Colonic mucosa (tissue), 4 donors: ENCODE measurements around the gene FGR. TPM values are rescaled to one million over a fixed set of nuclear protein-coding genes. Genes with fewer than 3 reads are reported as not detected.

Experiments used
- DNase-seq: peaks from one replicate; pipeline ENCODE4 v3.0.0-alpha.2; 2020
- H3K27ac ChIP-seq: fragments of 200-600 bp; one replicate; pipeline ENCODE4 v1.8.0; 2021
- H3K27me3 ChIP-seq: fragments of 200-600 bp; one replicate; pipeline ENCODE4 v1.8.0; 2021
- H3K36me3 ChIP-seq: fragments of 200-600 bp; one replicate; pipeline ENCODE4 v1.8.0; 2021
- H3K4me1 ChIP-seq: fragments of 200-600 bp; one replicate; pipeline ENCODE4 v1.8.0; 2021; ENCODE audit warnings: mild to moderate bottlenecking
- H3K4me3 ChIP-seq: fragments of 200-600 bp; one replicate; pipeline ENCODE4 v1.8.0; 2021
- H3K9ac ChIP-seq, 2 donors: one replicate each; pipeline ENCODE4 v1.7.0; 2013; ENCODE audit warnings: control low read depth in 2 of 2, low read depth in 2 of 2, low read length in 2 of 2
- H3K9me3 ChIP-seq: fragments of 200-600 bp; one replicate; pipeline ENCODE4 v1.8.0; 2021
- CTCF ChIP-seq: fragments of 200-600 bp; IDR thresholded peaks from one replicate; pipeline ENCODE4 v1.8.0; 2022; ENCODE audit warnings: antibody characterized with exemption, mild to moderate bottlenecking
- intact Hi-C: fragments of 100-400 bp; cut with DNase I; formaldehyde crosslinking; loops from one replicate; pipeline ENCODE4 v1.14.1; 2022
- total RNA-seq, 2 donors: library from RNA; stranded (reverse); fragmentation: NEBNext Ultra II Directional in 1 of 2; extraction: Animal tissue kit (Norgen Biotek cat#: 25700) in 1 of 2; gene quantifications; one replicate each; pipeline ENCODE4 v1.2.1, GENCODE V29; 2021
- donor health status: healthy.
- donor health status: DM: no; HTN: no; CAD: no.
- donor health status: DM: no; HTN: no; CAD: no.

The FGR gene
- total RNA-seq, 2 donors from 2014 or later, result 1.4 to 2.0 TPM

- no peak for TF ChIP-seq CTCF
- Histone ChIP-seq H3K27ac (no peak overlapping the region), H3K9me3 (no peaks in the 10 kb centered on the region), H3K9ac (no peak overlapping the region), H3K4me1 (peaks cover 14% of the 10 kb centered on the region), H3K27me3 (no peaks in the 10 kb centered on the region), H3K36me3 (no peaks in the 10 kb centered on the region), H3K4me3 (no peak overlapping the region)
- intact Hi-C loops, result no loop called here
- no peak for DNase-seq
Measured at GRCh38 chr1:27588256-27589232, 46.4 kb downstream of the FGR start.

GRCh38 chr1:27585684-27586083, 49.3 kb downstream of the FGR start:
- TF ChIP-seq CTCF, result no peak
- no peak overlapping the region for H3K9ac ChIP-seq
- peaks cover 2% of the 10 kb centered on the region for H3K4me1 ChIP-seq
- no peak for DNase-seq
- no peaks in the 10 kb centered on the region for H3K27me3 ChIP-seq
- H3K9me3 ChIP-seq, result no peaks in the 10 kb centered on the region
- H3K27ac ChIP-seq, result no peak overlapping the region
- intact Hi-C loops, result no loop called here
- H3K4me3 ChIP-seq, result no peak overlapping the region
- H3K36me3 ChIP-seq, result no peaks in the 10 kb centered on the region

- H3K27me3 ChIP-seq, result no peaks in the 10 kb centered on the region
- TF ChIP-seq CTCF, result no peak
- H3K9ac ChIP-seq, result no peak overlapping the region
- H3K9me3 ChIP-seq, result no peaks in the 10 kb centered on the region
- intact Hi-C loops, result no loop called here
- no peaks in the 10 kb centered on the region for H3K36me3 ChIP-seq
- no peaks in the 10 kb centered on the region for H3K4me1 ChIP-seq
- no peak overlapping the region for H3K27ac ChIP-seq
- no peak for DNase-seq
- no peak overlapping the region for H3K4me3 ChIP-seq
Measured at GRCh38 chr1:27584453-27584852, 50.5 kb downstream of the FGR start.

- Histone ChIP-seq H3K36me3 (no peaks in the 10 kb centered on the region), H3K9me3 (no peaks in the 10 kb centered on the region), H3K4me3 (no peak overlapping the region), H3K9ac (no peak overlapping the region), H3K4me1 (no peaks in the 10 kb centered on the region), H3K27me3 (no peaks in the 10 kb centered on the region), H3K27ac (no peak overlapping the region)
- no peak for DNase-seq
- intact Hi-C loops, result no loop called here
- no peak for TF ChIP-seq CTCF
Measured at GRCh38 chr1:27583479-27583878, 51.5 kb downstream of the FGR start.

- no peak for TF ChIP-seq CTCF
- Histone ChIP-seq H3K27ac (no peak overlapping the region), H3K4me1 (no peaks in the 10 kb centered on the region), H3K27me3 (no peaks in the 10 kb centered on the region), H3K9me3 (no peaks in the 10 kb centered on the region), H3K36me3 (no peaks in the 10 kb centered on the region), H3K9ac (no peak overlapping the region), H3K4me3 (no peak overlapping the region)
- DNase-seq, result no peak
- intact Hi-C loops, result no loop called here
Measured at GRCh38 chr1:27581823-27582243, 53.2 kb downstream of the FGR start.
